ENCODE results near the gene ACOX1. TPM values are rescaled to one million over a fixed set of nuclear protein-coding genes. Genes with fewer than 3 reads are reported as not detected.

ACOX1 gene
- total and polyA plus RNA-seq, 2 of the 13 experiments (the other 11 are each of a cell fraction or from before 2014, with no cell fraction given) = 86.4 to 120 TPM

DNA sequence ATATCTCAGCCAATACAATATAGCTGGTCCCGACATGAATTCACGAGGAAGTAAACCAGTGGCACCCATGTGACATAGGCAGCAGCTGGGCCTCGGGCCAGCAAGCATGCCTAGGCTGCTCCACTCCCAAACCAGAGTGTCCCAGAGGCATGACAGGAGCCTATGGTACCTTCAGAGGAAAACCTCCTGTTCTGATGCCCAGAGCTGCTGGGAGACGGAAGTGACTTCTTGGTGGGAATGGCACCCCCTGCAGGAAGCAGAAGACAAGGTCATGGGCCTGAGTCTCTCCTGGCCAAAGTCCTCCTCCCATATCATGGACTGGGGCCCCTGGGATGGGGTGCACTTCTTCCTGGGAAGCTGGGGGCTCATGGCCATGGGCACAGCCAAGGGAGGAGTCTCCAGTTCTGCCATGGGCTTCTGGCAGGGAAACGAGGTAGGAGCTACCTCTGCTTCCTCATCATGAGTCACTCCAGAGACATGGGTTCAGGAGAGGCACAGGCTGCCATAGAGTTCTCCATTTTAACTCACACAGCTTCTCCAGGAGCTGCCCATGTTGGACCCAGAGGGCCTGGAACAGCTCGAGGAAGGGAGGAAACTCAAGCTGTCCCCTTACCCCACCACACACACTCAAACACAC is 51.6 kb downstream of the ACOX1 start:
- CTCF ChIA-PET (ENCODE audit: low intra/inter-chr PET ratio, low total read pairs) = interaction anchor here (1.7 kb wide), 1 partner anchor 22 kb away, joined by 15 read pairs; the partner anchor contains the start of gene MRPL38
- DNase-seq (ENCODE audit: low spot score) = peak; percentile 52
- no peak for TF ChIP-seq ZNF563 (CRISPR knock-in tag; IDR thresholded peaks at IDR 0.05)
- TF ChIP-seq IKZF4 (CRISPR knock-in tag; IDR thresholded peaks at IDR 0.05; ENCODE audit: borderline replicate concordance, low read depth, not compliant biosample characterization) = no peak
- no peak for TF ChIP-seq HDAC6 (IDR thresholded peaks at IDR 0.05; ENCODE audit: low read depth, low read length)
- no peak for TF ChIP-seq SMAD3 (CRISPR knock-in tag; IDR thresholded peaks at IDR 0.05)
- TF ChIP-seq RBFOX2 (IDR thresholded peaks at IDR 0.05; ENCODE audit: low read depth, low read length) = no peak
- TF ChIP-seq ZFP90 (CRISPR knock-in tag; IDR thresholded peaks at IDR 0.05; ENCODE audit: borderline replicate concordance) = no peak
- TF ChIP-seq POLR2AphosphoS2 (IDR thresholded peaks at IDR 0.05; ENCODE audit: low read depth, low read length) = no peak
- TF ChIP-seq, protein P1, sequence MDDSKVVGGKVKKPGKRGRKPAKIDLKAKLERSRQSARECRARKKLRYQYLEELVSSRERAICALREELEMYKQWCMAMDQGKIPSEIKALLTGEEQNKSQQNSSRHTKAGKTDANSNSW (CRISPR knock-in tag; IDR thresholded peaks at IDR 0.05; ENCODE audit: borderline replicate concordance) = no peak
- no peak for TF ChIP-seq AGO2 (optimal IDR thresholded peaks at IDR 0.05; ENCODE audit: low read depth, low read length)
- TF ChIP-seq GTF3A (CRISPR knock-in tag; conservative IDR thresholded peaks at IDR 0.05) = no peak
- TF ChIP-seq, protein P2, sequence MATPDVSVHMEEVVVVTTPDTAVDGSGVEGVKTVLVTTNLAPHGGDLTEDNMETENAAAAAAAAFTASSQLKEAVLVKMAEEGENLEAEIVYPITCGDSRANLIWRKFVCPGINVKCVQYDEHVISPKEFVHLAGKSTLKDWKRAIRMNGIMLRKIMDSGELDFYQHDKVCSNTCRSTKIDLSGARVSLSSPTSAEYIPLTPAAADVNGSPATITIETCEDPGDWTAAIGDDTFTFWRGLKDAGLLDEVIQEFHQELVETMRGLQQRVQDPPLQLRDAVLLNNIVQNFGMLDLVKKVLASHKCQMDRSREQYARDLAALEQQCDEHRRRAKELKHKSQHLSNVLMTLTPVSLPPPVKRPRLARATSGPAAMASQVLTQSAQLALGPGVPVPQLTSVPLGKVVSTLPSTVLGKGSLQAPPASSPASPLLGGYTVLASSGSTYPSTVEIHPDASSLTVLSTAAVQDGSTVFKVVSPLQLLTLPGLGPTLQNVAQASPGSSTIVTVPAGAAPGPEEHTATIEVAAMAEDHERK (CRISPR knock-in tag; IDR thresholded peaks at IDR 0.05; ENCODE audit: low read depth) = no peak
- no peak for TF ChIP-seq MATR3 (CRISPR knock-in tag; IDR thresholded peaks at IDR 0.05)
- no peak for TF ChIP-seq ZNF670 (CRISPR knock-in tag; IDR thresholded peaks at IDR 0.05; ENCODE audit: borderline replicate concordance)
- no peak for TF ChIP-seq CCDC6 (CRISPR knock-in tag; IDR thresholded peaks at IDR 0.05)
- no peak for TF ChIP-seq ZNF224 (CRISPR knock-in tag; IDR thresholded peaks at IDR 0.05)
- TF ChIP-seq ZNF329 (CRISPR knock-in tag; IDR thresholded peaks at IDR 0.05; ENCODE audit: low read depth) = no peak
- TF ChIP-seq AKAP8 (CRISPR knock-in tag; IDR thresholded peaks at IDR 0.05) = no peak
- TF ChIP-seq CHD2 (IDR thresholded peaks at IDR 0.05; ENCODE audit: low read depth, low read length) = no peak
- TF ChIP-seq MBD4 (IDR thresholded peaks at IDR 0.05; ENCODE audit: borderline replicate concordance, low read length) = no peak
- TF ChIP-seq, protein P3, sequence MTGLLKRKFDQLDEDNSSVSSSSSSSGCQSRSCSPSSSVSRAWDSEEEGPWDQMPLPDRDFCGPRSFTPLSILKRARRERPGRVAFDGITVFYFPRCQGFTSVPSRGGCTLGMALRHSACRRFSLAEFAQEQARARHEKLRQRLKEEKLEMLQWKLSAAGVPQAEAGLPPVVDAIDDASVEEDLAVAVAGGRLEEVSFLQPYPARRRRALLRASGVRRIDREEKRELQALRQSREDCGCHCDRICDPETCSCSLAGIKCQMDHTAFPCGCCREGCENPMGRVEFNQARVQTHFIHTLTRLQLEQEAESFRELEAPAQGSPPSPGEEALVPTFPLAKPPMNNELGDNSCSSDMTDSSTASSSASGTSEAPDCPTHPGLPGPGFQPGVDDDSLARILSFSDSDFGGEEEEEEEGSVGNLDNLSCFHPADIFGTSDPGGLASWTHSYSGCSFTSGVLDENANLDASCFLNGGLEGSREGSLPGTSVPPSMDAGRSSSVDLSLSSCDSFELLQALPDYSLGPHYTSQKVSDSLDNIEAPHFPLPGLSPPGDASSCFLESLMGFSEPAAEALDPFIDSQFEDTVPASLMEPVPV (CRISPR knock-in tag; IDR thresholded peaks at IDR 0.05) = no peak
- no peak for TF ChIP-seq NKX3-1 (CRISPR knock-in tag; IDR thresholded peaks at IDR 0.05)
- TF ChIP-seq CBX2 (IDR thresholded peaks at IDR 0.05; ENCODE audit: low read depth, low read length) = no peak
- no peak for TF ChIP-seq CBX2 (CRISPR knock-in tag; IDR thresholded peaks at IDR 0.05; ENCODE audit: low read depth)
- no peak for TF ChIP-seq CAMTA2 (CRISPR knock-in tag; IDR thresholded peaks at IDR 0.05; ENCODE audit: borderline replicate concordance)

More for the DNA sequence above, 51.6 kb downstream of the ACOX1 start:
- no peaks in the 10 kb centered on the region for H3K9me3 ChIP-seq (ENCODE audit: low read length)
- POLR2A ChIA-PET = interaction anchor here (0.8 to 3.7 kb wide), 7 partner anchors 10 to 147 kb away, joined by 4 to 21 read pairs (median 5); partner anchors contain the start of genes FBF1 and MRPL38
- H3K79me2 ChIP-seq (ENCODE audit: insufficient read depth, low read length) = no peaks in the 10 kb centered on the region
- H2AFZ ChIP-seq (ENCODE audit: low read length) = no peak overlapping the region
- H3K4me2 ChIP-seq (ENCODE audit: low read depth, low read length) = peak overlapping the region; percentile 30; the same call in 1 of the 2 replicates
- H3K4me1 ChIP-seq (ENCODE audit: insufficient read depth, low read length) = peaks cover 35% of the 10 kb centered on the region
- no peaks in the 10 kb centered on the region for H3K36me3 ChIP-seq (replicated peaks in 1 of 2; ENCODE audit: control insufficient read depth in 1 of 2, insufficient read depth in 2 of 2, low read length in 2 of 2)
- intact Hi-C loops (cut with micrococcal nuclease; ENCODE audit: unreplicated experiment) (loop anchor here (1.0 kb wide), 1 partner anchor 22 kb away; no protein-coding TSS in a partner anchor), in situ Hi-C loops (cut with HindIII; ENCODE audit: extremely low pct_ligation_motif_present, low pct_unique_long_range_greater_than_20kb) (no loop called here)
- H3K9ac ChIP-seq (ENCODE audit: insufficient read depth, low read depth, low read length) = no peak overlapping the region
- no peaks in the 10 kb centered on the region for H4K20me1 ChIP-seq (ENCODE audit: insufficient read depth, low read length)
- H3K4me3 ChIP-seq (replicated peaks in 1 of 3; ENCODE audit: insufficient read depth in 1 of 3, low read depth in 2 of 3, low read length in 3 of 3) = no peak overlapping the region
- H3K27ac ChIP-seq (ENCODE audit: extremely low read length, insufficient read depth, low read length) = no peak overlapping the region
- no peaks in the 10 kb centered on the region for H3K27me3 ChIP-seq (ENCODE audit: control insufficient read depth in 1 of 2, insufficient read depth in 2 of 2, low read length in 2 of 2)
- WGBS (ENCODE audit: low lambda C conversion rate) = 82% methylated on average over 4 of the region's 6 CpGs
- FAIRE-seq = peak; percentile 79
- ATAC-seq = peak; percentile 63
- BruUV-seq (replicated peaks) = no TSS peak
